HG03460 (cell line): Measurements from ENCODE around the gene SLC6A6.

ENCODE experiments used
- ATAC-seq: cut with Tn5 transposase; IDR thresholded peaks from one replicate; pipeline ENCODE4 v1.9.1; 2021; ENCODE audit not compliant: unreplicated experiment

SLC6A6 gene

DNA sequence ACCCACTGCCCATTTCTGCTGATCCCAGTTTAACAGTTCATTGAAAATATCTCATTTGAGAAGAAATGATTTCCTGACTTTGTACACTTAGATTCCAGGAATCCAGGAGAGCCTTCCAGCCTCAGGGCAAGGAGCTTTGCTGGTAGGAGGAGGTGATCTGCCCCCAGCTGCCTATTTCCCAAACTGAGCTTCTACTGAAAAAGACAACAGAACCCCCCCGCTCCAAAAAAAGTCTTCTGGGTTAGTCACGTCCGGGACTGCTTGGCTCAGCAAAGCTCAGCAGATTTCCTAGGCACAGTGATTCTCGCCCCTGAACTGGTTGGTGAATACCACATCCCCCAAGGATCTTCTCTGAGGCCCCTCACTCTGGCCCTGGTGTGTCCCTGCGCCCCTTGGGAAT, 13.1 kb downstream of the SLC6A6 start:
- no peak for ATAC-seq

DNA sequence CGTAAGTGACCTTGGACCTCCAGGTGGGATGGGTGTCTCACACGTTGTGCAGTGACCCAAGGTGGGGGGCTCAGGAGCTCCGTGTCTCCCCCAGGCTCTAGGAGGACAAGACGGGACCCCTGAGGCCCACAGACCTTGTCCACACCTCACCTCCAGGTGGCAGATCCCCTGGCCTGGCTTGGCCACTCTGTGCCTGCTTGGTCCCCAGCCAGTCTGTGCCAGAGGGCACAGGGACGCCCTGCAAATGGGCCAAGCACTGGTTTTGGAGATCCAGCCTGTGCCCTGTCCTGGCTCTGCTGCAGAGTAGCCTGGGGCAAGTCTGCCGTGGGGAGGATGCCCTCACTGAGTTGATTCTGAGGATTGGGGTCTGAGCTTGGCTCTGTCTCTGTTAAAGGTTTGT, 14.0 kb downstream of the SLC6A6 start:
- ATAC-seq: no peak

DNA sequence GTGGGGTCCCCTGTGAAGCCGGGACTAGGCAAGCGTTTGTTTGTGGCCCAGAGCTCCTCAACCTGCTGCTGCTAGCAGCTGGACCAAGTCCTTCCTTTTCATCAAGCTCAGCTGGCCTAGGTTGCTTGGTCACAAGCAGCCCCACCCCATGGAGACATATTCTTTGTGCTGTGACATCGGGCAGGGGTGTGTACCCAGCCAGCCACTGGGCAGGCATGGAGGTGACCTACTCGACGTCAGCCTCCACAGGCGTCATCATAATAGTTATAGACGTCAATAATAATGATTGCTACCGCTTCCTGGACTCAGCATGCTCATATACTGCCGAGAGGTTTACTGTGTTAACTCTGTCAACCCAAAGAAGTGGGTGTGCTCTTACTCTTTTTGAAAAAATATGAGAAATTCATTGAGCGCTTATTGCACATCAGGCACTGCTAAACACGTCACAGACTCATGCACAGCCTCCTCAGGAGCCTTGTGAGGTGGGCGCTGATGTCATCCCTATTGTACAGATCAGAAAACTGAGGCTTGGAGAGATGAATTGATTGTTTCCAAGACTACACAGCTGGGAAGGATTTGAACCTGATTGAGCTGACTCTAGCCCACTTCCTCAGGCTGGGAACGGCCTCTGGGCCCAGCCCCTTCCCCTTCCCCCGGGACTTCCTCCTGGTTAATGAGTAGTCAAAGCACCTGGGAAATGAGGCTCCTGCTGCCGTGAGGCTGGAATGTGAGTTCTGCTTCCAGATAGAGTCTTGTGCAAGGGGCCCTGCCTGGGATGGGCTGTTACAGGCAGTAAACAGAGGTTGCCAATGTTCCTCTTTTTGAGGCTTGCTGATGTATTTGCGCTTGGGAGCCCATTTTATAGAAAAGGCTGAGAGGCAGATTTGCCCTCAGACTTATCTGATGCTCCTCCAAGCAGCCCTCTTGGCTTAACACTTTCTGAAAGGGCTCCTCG, 16.2 kb downstream of the SLC6A6 start:
- ATAC-seq: no peak

DNA sequence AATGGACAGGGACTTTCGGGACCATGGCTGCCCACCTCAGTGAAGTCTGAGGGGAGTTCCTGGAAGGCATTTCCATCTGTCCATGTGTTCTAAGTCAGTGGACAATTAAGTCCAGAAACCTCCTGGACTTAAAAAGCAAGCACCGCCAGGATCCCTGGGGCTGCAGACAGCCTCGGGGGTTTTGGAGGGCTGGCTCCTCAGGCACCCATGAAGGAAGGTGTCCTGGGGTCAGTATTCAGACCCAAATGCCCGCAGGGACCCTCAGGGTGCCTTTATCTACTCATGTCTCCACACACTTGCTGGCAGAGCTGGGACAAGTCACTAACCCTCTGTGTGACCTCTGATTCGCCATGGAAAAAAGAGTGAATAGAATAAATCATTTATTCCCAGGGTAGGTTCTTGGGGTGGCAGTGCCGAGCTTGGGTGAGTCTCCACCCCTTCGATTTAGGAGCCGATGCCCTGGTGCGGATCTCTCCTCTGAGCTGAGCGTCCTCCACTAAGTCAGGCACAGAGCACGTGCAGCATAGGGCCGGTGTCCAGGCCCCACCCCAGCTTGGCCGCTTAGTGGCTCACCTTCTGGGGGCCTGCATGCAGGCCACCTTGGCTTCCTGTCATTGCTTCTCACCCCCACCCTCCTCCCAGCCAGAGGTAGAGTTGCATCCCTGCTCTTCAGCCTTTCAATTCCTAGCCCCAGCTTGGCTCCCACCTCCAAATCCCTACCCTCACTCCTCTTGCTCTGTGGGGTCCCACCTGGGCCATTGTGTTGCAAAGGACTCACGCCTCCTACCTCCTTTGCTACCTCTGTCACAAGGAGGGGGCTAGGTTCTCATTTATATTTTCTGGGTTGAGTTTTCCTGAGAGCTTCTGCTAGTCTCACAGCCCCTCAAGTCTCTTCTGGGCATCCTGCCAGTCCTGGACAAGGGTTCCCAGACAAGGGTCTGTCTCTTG, 19.9 kb downstream of the SLC6A6 start:
- ATAC-seq: no peak

DNA sequence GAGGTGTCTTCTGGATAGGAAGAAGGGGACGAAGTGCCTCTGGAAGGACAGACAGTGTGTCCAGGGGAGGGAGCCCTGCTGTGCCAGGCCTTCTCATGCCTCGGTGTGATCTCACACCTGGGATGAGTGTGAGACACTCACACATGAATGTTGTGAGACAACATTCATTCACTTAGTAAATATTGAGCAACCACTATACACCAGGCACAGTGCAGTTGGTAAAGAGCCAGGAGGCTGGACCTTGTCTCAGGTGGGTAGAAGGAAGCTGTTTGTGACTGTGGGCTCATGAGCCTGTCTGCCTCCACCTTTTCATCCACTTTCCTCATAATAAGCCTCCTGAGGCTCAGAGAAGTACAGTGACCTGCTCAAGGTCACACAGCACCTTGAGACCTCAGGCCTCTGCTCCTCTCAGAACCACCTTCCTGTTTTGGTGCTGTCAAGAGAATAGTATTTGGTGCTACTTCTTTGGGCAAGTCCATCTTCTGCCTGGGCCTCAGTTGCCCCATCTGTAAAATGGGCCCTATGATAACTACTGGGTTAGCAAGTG, 20.9 kb downstream of the SLC6A6 start:
- no peak for ATAC-seq

DNA sequence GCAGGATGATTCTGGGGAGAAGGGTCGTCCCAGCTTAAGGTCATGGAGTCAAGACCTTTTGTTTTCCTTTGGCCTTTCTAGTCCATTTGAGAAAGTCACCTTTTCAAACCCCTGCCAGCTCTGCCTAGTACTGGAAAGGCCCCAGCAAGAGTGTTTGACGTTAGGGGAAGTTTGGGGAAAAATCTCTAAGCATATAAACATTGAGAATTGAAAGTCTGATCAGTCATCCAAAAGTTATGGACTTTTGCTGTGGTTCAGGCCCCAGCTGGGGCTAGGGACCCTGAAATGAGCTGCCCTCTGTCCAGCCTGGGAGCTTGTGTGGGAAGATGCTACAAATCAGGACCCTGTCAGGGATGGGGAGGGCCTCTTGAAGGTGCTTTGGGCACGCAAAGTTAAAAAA, 21.6 kb downstream of the SLC6A6 start:
- no peak for ATAC-seq

DNA sequence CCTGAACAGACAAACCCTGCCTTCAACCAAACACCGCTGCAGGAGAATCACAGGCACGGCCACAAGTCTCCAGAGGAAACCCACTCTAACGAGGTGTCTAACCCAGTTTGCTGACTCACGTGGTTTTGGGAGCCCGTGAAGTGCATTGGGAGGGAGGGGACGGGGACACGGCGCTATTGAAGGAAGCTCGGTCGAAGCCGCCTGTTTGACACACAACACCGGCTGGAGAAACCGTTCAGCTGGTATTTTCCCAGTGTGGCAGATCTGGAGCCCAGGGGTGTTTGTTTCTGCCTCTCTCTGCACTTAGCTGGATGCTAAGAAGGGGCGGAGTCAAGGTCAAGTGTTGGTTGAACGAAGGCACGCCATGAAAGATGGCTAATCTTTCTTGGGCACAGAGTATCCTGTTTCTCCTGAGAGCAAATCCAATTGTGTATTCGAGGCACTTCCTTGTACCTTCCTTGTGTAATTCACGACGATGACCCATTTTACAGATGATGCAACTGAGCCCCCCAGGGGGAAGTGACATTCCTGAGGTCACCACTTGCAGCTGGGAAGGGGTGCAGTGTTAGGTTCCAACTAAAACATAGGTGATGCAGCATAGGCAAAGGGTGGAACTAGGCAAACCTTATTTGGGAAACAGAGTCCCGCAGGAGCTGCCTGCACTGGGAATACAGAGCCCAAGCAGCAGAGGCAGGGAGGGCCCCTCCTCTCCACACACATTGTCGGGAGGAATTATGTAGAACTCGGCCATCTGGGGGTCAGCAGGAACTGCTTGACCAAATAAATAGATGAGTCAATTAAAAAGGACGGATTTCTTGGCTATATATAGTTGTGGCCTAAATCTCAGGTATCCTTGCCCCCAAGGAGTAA, 22.5 kb downstream of the SLC6A6 start:
- ATAC-seq: no peak

DNA sequence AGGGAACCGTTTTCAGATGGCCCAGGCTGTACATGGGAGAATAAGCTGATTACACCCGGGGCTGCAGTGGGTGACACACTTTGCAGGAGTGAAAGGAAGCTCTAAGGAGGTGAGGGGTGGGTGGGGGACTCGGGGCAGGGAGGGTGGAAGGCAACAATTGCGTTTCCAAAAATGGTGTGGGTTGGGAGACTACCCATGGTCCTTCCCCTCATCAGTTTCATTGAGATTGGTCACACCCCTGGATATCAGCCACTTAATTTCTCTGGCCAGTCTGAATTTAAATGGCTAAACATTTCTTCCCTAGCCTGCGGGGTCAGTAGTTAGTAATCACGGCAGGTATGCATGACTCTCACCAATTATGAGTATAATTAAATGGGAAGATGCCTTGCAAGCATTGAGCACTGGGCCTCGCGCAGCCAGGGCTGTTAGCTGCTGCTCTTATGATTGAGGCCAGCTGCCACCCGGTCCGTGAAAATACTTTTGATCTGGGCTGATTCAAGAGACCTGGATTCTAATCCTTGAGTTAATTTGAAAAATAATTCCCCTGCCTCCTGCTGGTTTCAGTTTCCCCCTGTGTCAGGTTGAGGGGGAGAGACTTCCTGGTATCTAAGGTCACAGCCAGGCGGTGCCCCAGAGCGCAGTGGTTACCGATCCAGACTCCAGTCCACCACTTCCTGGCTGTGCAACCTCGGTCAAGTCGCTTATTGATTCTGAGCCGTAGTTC, 23.3 kb downstream of the SLC6A6 start:
- ATAC-seq: no peak

DNA sequence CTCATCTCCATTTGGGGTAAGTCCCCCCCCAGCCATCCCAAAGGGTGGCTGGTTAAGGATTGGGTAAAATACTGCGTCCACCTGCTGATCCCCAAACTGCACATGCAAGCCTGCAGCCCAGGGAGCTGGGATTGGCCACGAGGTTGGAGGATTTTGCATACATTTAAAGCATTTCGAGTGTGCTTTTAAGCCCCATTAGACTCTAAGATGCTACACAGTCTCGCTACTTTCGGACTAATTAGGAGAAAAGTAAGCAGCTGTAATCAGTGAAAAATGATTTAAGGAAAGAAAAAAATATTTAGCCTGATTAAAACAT, 23.9 kb downstream of the SLC6A6 start:
- ATAC-seq: no peak

DNA sequence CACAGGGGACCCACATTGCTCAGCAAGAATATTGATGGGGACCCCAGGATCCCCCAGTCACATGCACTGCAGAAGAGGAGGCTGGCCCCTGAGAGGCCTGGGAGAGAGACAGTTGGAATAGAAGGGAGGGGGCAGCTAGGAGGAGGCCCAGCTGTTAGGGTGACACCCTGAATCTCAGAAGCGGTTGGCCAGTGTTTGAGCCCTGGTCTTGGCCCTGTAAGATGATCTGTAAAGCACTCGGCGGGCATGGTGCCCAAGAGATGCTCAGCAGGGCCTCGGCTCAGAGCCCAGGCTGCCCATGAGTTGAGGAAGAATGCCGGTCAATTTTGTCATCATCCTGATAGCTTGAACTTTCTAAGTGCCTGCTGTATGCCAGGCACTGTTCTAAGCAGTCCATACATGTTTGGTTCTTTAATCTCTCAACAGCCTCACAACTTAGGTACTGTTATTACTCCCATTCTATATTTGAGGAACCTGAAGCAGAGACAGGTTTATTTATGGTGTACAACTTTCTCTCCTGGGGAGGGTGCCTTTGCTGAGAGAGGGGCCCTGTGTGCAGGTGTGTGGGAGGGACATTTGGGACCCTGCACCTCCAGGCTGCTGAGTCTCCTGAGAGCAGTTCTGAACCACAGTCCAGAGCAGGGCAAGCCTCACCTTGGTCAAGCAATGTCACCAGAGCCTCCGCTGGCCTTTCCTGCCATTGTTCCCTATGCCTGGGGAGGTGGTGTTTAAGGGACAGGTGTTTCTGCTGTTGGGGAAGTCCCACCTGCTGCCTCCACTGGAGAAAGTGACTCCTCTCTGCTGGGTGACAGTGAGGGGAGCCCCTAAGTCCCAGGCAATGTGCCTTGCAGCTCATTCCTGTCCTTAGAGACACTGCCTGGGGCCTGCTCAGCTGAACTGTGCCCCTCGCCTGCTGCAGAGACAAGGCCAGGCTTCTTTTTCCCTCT, 26.0 kb downstream of the SLC6A6 start:
- no peak for ATAC-seq

DNA sequence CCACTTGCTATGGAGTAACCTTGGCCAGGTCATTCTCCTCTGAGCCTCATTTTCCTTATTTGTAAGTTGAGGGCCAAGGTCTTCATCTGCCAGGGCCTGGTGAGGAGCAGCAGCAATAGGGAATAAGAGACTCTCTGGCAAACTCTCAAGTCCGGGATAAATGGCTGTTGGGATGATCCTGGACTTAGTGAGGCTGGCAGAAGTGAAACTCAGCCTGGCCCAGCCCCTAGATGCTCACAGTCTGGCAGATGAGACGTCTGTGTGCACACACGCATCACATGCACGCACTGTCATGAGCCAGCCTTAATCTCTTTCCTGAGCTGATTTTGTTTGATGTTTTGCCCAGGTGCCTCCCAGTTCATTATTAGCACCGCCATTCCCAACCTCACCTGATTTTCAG, 26.8 kb downstream of the SLC6A6 start:
- ATAC-seq: no peak

DNA sequence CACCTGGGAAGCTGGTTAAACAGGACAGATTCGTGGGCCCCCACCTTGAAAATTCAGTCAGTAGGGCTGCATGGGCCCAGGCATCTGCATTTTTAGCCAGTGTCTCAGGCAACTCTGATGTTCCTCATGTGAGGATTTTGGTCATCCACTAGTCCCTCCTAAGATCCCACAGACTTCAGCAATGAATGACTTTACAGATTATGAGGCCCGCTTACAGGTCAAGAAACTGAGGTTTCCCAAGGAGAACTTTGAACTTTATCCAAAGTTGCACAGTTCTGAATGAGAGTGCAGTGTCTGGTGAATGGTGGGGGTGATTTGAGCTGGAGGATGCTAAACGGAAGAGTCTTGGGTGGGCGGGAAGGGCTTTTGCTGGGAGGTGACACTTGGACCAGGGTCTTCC, 27.2 kb downstream of the SLC6A6 start:
- ATAC-seq: no peak

DNA sequence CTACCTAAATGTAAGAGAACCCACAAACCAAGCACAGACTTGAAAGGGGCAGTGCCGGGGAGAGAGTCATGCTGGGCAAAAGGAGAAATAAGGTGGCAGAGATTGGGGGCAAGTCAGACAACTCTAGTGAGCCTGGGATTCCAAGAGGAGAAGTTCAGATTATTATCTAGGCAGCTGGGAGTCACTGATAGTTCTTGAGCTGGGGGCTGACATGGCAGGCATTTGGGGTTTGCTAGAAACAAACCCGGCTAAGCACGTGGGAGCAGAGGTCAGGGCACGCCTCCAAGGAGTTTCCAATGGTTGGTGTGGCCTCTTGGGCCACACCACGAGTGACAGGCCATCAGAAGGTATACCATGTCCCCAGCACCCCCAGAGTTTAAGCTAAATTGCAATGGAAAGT, 27.6 kb downstream of the SLC6A6 start:
- ATAC-seq: no peak

DNA sequence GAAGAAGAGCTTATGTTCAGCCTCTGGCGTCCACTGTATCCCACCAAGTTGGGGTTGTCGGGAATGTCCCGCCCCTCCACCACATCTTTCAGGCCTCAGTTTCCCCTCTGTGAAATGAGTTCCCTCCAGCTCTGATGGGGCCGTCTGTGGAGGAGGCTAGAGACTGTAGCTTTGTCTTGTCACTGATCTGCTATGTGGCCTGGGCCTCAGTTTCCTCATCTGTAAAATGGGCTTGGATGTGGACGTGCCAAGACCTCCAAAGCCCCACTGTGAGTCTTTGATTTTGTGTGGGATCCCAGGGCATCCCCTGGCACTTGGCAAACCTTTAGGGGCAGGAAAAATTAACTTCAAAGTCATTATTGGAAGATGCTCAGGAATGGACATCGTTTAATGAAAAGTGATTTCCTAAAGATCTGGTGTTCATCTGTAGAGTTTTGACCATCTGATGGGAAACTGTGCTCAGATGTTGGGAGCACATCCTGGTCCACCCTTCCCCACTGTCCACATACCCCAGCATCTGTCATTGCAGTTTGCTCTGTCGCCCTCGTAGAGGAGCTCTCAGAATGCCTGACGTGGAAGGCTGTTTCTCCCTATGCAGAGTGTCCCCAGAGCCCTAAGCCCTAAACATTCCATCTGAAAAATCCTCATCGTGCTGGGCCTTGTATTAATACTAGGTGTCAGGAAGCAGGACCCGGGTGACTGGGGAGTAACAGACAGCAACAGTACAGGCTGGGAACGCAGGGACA, 28.5 kb downstream of the SLC6A6 start:
- no peak for ATAC-seq

DNA sequence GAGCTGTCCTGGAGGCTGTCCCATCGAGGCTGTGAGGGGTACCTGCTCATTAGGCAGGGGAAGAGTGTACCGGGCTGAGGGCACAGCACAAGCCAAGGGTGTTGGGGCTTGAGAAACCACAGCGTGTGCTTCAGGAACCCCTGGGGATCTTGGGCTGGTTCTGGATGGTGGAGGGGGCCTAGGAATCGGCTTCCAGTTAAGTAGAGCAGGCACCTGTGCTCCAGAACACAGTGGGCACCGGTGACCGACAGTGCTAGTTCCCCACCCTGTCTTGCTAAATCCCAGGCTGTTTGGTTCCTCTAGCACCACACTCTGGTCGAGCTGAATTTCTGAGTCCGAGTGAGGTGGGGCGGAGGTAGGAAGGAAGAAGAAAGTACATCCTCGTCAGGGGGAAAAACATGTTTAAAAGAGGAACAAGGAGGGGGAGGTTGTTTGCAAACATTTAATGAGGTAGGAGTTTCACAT, 29.1 kb downstream of the SLC6A6 start:
- peak; percentile 27 for ATAC-seq

DNA sequence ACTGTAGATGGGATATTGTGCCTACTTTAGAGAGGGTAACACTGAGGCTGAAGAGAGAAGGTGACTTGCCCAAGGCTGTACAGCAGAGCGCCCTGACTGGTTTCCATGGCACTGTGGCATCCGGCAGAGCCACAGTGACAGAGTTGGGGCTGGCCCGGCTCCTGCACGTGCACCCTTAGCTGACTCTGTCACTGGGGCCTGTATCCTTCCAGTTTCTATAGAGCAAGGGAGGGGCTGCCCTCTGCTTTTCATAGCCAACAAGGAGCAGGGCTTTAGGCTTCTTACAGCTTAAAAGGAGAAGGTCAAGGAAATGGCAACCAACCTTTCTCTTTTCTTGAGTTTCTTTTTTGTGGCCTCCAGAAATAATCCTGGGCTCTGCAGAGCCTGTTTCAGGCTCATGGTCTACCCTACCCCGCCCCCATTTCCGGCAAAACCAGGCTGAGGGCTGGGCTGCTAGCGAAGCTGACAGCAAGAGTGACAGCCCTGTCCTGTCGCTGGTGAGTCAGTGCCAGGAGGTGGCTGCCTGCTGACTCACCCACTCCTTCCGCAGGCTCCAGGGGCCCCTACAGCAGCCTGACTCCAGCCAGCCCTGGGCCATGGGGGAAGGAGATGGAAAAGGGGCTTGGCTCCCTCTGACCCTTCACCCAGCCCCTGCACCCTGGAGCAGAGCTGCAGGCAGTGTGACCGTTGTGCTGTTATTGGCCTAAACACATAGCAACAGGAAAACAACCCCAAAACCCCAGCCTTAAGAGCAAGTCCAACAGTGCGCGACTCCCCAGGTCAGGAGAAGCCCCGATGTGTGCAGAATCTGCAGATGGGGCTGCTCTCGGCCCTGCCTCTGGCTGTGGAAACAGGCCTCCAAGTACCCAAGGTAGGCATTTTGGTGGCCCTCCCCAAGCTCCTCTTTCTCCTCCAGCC, 29.8 kb downstream of the SLC6A6 start:
- peak; percentile 74 for ATAC-seq

DNA sequence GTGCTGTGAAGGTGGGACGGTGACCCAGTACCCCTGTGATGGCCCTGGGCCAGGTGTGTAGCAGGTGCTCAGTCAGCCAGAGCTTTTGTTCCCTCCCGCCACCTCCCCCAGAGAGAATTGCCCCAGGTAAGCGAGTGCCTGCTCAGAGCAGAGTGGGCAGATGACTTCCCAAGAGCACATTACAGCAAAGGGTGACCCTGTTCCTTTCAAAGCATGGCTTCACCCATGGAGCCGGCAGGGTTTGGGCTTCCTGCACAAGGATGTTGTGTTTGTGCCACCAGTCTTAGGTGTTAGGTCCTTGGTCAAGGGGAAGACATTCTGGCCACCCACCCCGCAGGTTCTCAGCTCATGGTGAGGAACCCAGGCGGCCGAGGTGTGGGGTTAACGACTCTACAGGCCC, 30.7 kb downstream of the SLC6A6 start:
- no peak for ATAC-seq
